ENCODE results near the gene PSMC3.

Gene PSMC3

DNA sequence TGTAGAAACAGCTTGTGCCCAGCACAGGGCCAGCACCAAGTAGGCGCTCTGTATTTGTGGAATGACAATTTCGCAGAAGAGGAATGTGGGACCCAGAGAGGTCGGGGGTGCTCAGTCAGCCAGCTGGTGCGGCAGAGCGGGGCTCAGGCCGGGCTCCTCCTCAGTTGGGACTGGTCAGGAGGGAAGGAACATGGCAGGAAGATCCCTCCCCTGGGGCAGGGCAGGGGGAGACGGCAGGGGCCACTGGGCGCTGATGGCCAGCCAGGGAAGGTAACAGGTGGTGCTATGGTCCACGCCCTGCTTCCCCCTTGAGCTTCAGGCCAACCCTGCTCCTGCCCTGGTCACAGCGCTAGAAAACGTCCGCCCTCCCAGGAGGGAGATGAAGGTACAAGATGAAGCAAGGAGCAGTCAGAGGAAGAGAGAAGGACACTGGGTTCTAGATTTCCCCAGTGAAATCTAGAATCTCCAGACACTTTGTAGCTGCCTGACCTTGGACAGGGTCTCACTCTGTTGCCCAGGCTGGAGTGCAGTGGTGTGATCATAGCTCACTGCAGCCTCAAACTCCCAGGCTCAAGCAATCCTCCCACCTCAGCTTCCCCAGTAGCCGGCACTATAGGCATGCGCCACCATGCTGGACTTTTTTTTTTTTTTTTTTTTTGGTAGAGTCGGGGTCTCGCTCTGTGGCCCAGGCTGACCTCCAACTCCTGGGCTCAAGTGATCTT, 34.4 kb downstream of the PSMC3 start:
- H3K4me3 ChIP-seq (replicated peaks; ENCODE audit: low read depth, low read length) = no peak overlapping the region
- no peaks in the 10 kb centered on the region for H3K27me3 ChIP-seq (replicated peaks; ENCODE audit: control insufficient read depth, insufficient read depth, low read length)
- no peak for DNase-seq (ENCODE audit: extremely low read depth, insufficient read length)
- TF ChIP-seq, protein P1, sequence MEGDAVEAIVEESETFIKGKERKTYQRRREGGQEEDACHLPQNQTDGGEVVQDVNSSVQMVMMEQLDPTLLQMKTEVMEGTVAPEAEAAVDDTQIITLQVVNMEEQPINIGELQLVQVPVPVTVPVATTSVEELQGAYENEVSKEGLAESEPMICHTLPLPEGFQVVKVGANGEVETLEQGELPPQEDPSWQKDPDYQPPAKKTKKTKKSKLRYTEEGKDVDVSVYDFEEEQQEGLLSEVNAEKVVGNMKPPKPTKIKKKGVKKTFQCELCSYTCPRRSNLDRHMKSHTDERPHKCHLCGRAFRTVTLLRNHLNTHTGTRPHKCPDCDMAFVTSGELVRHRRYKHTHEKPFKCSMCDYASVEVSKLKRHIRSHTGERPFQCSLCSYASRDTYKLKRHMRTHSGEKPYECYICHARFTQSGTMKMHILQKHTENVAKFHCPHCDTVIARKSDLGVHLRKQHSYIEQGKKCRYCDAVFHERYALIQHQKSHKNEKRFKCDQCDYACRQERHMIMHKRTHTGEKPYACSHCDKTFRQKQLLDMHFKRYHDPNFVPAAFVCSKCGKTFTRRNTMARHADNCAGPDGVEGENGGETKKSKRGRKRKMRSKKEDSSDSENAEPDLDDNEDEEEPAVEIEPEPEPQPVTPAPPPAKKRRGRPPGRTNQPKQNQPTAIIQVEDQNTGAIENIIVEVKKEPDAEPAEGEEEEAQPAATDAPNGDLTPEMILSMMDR (IDR thresholded peaks at IDR 0.05; ENCODE audit: insufficient read depth, low read length, poor library complexity, severe bottlenecking) = no peak
- H3K36me3 ChIP-seq (ENCODE audit: control insufficient read depth, insufficient read depth, low read length) = no peaks in the 10 kb centered on the region

DNA sequence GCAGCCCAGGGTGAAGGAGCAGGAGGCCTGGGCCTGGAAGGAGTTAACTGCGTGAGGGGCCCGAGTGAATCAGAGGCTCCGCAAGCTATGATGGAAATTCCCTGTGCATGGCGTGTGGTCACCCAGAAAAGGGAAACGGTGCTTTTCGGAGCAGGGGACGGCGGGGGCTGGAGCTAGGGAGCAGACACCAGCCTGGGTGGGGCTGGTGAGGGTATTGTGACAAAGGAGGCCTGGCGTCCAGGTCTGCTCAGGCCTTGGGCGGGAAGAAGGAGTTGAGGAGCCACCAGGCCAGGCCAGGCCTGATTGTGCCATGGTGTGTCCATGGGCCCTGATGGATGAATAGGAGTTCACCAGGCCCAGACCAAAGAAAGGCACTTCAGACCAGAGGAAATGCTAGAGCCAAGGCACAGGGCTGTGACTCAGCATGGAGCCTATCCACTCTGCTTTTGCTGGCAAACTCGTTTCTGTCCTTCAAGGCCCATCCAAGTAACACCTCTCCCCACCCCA, 35.1 kb downstream of the PSMC3 start:
- H3K36me3 ChIP-seq (ENCODE audit: control insufficient read depth, insufficient read depth, low read length) = no peaks in the 10 kb centered on the region
- DNase-seq (ENCODE audit: extremely low read depth, insufficient read length) = no peak
- TF ChIP-seq, protein P1 (IDR thresholded peaks at IDR 0.05; ENCODE audit: insufficient read depth, low read length, poor library complexity, severe bottlenecking) = no peak
- no peaks in the 10 kb centered on the region for H3K27me3 ChIP-seq (replicated peaks; ENCODE audit: control insufficient read depth, insufficient read depth, low read length)
- no peak overlapping the region for H3K4me3 ChIP-seq (replicated peaks; ENCODE audit: low read depth, low read length)

DNA sequence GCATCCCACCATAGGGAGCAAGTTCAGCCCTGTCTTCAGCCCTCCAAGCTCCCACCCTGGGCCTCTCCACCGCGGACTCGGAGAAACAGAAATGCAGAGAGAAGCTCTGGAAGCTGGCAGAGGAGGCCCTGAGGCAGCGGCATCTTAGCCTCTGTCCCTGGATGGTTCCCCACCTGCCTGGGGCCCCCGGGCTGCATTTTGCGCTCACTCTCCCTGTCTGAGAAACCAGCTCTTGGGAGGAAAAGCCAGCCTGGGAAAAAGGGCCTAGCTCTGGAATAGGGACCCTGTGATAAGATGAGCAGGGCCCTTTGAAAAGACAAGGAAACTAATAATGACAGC, 35.8 kb downstream of the PSMC3 start:
- TF ChIP-seq, protein P1 (IDR thresholded peaks at IDR 0.05; ENCODE audit: insufficient read depth, low read length, poor library complexity, severe bottlenecking) = no peak

DNA sequence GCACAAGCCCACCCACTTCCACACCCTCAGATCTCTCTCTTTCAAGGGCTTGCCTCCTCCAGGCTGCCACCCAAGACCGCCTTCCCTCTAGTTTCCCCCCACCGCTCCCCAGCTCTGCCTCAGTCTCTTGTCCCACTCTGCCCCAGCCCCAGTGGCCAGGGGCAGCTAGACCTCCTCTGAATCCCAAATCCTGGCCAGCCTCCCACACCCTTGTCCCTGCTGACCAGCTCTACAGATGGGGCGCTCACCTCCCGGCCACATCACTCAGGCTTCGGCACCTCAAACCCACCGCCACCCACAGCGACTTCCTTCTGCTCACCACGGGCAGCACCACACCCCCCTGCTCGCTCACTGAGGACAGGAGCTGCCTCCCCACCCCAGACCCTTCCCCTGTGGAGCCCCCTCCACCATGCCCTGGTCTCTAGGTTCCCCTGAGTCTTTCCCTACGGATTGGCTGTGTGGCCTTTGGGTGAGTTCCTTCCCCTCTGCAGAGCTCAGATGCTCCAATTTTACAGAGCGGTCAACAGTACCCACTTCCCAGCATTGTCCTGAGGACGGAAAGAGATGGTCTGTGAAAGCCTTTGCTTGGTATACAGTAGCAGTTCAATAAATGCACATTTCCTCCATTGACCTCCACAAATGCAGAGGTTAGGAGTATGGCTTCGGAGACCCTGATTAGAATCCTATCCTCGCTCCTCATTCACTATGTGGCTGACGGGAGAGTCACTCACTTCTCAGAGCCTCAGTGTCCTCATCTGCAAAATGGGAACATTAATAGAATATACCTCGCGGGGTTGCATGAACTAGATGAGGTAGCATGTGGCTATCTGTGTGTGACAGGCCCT, 36.4 kb downstream of the PSMC3 start:
- DNase-seq (ENCODE audit: extremely low read depth, insufficient read length) = no peak
- Histone ChIP-seq H3K36me3 (ENCODE audit: control insufficient read depth, insufficient read depth, low read length) (no peaks in the 10 kb centered on the region), H3K27me3 (replicated peaks; ENCODE audit: control insufficient read depth, insufficient read depth, low read length) (no peaks in the 10 kb centered on the region), H3K4me3 (replicated peaks; ENCODE audit: low read depth, low read length) (no peak overlapping the region)
- TF ChIP-seq, protein P1 (IDR thresholded peaks at IDR 0.05; ENCODE audit: insufficient read depth, low read length, poor library complexity, severe bottlenecking) = no peak

More for the DNA sequence above, 35.8 kb downstream of the PSMC3 start:
- no peak overlapping the region for H3K4me3 ChIP-seq (replicated peaks; ENCODE audit: low read depth, low read length)
- no peak for DNase-seq (ENCODE audit: extremely low read depth, insufficient read length)
- H3K27me3 ChIP-seq (replicated peaks; ENCODE audit: control insufficient read depth, insufficient read depth, low read length) = no peaks in the 10 kb centered on the region
- no peaks in the 10 kb centered on the region for H3K36me3 ChIP-seq (ENCODE audit: control insufficient read depth, insufficient read depth, low read length)

DNA sequence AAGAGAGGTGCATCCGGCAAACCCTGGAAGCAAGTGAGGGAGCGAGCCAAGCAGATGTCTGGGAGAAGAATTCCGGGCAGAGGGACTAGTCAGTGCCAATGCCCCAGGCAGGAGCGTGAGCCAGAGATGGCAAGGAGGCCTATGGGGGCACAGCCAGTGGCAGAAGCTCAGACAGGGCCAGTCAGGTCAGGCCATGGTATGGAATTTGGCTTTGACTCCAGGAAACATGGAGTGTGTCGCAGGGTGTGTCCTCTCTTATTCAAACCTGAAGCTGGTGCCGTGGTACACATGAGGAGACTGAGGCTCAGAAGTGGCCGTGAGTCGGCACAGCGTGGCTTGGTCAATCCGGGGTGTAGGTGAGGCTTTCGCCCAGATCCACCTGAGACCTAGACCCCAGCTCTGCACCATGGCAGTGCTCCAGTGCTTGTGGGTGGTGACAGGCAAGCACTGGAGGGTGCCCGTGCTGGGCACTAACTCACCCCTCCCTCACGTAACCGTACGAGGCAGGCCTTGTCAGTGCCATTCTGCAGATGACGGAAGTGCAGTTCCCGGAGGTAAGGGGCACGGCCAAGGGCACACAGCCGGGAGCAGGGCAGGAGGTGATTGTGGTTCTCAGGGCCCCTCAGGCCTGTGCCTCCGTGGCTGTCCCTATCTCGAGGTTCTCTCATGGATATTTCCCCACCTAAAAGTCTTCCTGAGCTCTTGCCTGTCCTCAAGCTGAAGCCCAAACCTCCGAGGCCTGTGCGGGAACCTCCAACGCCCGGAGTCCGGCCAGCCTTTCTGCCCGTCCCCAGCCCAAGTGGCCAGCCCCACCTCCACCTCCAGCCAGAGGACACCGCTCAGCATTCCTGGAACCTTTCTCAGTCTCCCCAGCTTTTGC, 37.3 kb downstream of the PSMC3 start:
- TF ChIP-seq, protein P1 (IDR thresholded peaks at IDR 0.05; ENCODE audit: insufficient read depth, low read length, poor library complexity, severe bottlenecking) = no peak
- H3K36me3 ChIP-seq (ENCODE audit: control insufficient read depth, insufficient read depth, low read length) = no peaks in the 10 kb centered on the region
- no peak for DNase-seq (ENCODE audit: extremely low read depth, insufficient read length)
- no peaks in the 10 kb centered on the region for H3K27me3 ChIP-seq (replicated peaks; ENCODE audit: control insufficient read depth, insufficient read depth, low read length)
- H3K4me3 ChIP-seq (replicated peaks; ENCODE audit: low read depth, low read length) = no peak overlapping the region

All from GM06990 (cell line).